ENCODE data around the gene CDH15.
"Not testable (repeated sequence)": the region's sequence is repeated elsewhere in the genome, so short reads cannot be mapped to it uniquely, and the experiment has no call there.

The CDH15 gene

DNA sequence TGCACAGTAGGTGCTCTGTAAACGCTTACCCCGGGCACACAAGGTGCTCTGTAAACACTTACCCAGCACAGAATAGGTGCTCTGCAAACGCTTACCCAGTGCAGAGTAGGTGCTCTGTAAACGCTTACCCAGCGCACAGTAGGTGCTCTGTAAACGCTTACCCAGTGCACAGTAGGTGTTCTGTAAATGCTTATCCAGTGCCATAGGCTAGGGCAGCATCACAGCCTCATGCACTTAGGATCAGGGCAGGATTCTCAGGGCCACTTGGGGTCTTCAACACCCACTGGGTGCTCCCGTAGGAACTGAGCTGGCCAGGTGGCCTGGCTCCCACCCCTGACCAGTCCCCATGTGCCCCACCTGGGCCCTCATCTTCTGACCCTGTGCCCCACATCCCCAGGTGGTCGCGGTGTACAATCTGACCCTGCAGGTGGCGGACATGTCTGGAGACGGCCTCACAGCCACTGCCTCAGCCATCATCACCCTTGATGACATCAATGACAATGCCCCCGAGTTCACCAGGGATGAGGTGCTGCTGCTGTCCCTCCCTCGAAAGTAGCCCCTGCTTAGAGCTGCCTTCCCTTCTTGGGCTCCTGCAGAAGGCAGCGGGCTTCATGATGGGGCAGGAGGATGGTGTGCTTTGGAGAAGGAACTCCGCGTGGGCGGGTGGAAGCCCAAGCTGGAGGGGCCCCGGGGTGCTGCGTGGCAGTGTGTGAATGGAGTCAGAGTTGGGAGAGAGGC lies 15.7 kb downstream of the CDH15 start:
- no peak for DNase-seq (ENCODE audit: low read depth in 2 of 2)

DNA sequence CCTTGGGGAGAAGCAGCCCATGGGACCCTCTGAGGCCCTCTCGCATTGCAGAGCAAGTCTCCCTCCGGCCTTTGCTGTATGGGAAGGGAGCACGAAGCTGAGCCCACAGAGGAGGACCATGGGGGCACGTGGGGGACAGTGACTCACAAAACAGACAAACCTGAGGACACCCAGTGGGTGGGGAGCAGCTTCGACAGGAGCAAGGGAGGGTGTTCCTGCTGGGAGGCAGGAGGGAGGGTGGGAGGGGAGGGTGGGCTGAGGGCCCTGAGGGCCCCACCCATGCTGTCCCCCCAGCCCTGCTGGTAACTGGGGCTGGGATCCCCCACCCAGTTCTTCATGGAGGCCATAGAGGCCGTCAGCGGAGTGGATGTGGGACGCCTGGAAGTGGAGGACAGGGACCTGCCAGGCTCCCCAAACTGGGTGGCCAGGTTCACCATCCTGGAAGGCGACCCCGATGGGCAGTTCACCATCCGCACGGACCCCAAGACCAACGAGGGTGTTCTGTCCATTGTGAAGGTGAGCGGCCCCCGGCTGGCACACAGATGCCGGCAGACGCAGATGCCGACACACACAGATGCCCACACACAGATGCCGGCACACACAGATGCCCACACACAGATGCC lies 16.3 kb downstream of the CDH15 start:
- no peak for DNase-seq (ENCODE audit: low read depth in 2 of 2)

DNA sequence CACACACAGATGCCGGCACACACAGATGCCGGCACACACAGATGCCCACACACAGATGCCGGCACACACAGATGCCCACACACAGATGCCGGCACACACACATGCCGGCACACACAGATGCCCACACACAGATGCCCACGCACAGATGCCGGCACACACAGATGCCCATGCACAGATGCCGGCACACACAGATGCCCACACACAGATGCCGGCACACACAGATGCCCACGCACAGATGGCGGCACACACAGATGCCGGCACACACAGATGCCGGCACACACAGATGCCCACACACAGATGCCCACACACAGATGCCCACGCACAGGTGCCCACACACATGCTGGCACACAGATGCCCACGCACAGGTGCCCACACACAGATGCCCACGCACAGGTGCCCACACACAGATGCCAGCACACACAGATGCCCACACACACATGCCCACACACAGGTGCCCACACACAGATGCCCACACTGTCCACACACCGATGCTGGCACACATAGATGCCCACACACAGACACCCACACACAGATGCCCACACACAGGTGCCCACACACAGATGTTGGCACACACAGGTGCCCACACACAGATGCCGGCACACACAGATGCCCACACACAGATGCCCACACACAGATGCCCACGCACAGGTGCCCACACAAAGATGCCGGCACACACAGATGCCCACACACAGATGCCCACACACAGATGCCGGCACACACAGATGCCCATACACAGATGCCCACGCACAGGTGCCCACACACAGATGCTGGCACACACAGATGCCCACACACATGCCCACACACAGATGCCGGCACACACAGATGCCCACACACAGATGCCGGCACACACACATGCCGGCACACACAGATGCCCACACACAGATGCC lies 17.2 kb downstream of the CDH15 start:
- not testable (repeated sequence) for DNase-seq (ENCODE audit: low read depth in 2 of 2)

DNA sequence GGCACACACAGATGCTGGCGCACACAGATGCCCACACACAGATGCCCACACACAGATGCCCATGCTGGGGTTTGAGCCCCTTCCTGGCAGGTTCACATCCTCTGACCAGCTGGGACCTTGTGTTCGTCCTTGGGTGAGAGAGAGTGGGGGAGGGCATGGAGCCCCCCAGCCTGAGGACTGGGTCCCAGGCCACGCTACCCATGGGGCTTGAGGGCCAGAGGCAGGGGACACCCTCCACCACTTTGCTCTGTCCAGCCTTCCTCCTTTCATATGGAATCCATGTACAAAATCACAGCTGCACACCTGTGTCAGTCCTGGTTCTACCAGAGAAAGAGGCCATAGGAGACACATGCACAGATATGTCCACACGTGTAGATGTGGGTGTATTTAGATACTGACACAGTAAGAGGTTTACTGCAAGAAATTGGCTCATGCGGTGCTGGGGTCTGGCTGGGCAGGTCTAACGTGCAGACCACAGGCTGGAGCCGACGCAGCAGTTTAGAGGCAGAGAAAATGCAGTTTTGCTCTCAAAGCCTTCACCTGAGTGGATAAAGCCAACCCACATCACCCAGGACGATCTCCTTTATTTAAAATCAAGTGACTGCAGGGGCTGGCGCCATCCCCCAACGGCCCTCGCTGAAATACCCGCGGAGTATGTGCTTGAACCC lies 17.9 kb downstream of the CDH15 start:
- DNase-seq (ENCODE audit: low read depth in 2 of 2), result no peak

DNA sequence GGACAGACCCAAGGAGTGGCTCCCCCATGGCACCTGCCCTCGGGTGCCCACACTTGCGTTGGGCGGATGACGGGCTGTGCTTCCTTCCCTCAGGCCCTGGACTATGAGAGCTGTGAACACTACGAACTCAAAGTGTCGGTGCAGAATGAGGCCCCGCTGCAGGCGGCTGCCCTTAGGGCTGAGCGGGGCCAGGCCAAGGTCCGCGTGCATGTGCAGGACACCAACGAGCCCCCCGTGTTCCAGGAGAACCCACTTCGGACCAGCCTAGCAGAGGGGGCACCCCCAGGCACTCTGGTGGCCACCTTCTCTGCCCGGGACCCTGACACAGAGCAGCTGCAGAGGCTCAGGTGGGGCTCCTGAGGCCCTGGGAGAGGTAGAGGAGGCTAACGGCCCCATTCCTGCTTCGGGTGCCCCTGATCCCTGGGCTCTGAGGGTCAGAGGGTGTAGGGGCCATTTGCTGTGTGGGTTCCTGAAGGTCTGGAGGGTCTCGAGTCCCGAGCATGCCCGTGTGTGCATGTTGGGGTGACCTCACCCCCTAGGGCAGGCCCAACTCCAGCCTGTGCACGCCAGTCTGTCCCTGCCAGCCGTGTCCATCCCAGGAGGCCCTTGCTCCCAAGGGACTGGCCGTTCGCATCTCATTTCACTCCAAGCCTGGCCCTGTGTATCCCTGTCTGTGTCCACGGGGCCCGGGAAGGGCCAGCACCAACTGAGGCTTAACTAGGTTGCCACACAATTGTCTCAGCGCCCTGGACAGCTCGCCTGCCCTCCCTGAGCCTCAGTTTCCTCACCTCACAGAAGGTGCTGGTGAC lies 18.8 kb downstream of the CDH15 start:
- DNase-seq (ENCODE audit: low read depth in 2 of 2), result no peak

DNA sequence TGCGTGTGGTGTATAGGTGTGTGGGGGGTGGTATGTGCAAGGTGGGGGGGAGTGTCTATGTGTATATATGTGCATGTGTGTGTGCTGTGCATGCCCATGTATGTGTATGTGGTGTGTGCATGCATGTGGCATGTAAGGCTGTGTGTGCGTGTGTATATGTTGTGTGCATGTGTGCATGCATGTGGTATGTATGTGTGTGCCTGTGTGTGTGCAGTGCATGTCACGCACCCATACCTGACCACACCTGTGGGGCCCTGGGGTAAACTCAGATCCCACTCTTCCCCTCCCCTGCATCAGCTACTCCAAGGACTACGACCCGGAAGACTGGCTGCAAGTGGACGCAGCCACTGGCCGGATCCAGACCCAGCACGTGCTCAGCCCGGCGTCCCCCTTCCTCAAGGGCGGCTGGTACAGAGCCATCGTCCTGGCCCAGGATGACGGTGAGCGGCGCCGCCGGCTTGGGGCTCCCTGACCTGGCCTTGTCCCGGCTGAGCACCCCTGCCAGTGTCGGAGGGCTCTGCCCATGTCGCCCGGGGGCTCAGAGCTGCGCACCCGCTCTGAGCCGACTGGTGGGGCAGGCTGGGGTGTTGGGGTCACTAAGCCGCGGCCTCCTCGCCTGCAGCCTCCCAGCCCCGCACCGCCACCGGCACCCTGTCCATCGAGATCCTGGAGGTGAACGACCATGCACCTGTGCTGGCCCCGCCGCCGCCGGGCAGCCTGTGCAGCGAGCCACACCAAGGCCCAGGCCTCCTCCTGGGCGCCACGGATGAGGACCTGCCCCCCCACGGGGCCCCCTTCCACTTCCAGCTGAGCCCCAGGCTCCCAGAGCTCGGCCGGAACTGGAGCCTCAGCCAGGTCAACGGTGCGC lies 19.7 kb downstream of the CDH15 start:
- no peak for DNase-seq (ENCODE audit: low read depth in 2 of 2)

DNA sequence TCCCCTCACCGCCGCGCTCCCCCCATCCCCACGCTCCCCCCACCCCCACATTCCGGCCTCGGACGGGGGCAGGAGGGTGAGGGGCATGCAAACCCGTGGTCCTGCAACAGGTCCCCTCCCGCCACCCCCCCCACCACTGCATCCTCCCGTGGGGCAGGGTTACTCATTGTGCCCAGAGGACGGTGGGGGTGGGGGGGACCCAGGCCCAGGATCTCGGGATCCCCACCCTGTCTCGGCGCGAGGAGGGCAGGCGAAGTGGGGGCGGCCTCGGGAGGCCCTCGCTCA lies 20.3 kb downstream of the CDH15 start:
- no peak for DNase-seq (ENCODE audit: low read depth in 2 of 2)

DNA sequence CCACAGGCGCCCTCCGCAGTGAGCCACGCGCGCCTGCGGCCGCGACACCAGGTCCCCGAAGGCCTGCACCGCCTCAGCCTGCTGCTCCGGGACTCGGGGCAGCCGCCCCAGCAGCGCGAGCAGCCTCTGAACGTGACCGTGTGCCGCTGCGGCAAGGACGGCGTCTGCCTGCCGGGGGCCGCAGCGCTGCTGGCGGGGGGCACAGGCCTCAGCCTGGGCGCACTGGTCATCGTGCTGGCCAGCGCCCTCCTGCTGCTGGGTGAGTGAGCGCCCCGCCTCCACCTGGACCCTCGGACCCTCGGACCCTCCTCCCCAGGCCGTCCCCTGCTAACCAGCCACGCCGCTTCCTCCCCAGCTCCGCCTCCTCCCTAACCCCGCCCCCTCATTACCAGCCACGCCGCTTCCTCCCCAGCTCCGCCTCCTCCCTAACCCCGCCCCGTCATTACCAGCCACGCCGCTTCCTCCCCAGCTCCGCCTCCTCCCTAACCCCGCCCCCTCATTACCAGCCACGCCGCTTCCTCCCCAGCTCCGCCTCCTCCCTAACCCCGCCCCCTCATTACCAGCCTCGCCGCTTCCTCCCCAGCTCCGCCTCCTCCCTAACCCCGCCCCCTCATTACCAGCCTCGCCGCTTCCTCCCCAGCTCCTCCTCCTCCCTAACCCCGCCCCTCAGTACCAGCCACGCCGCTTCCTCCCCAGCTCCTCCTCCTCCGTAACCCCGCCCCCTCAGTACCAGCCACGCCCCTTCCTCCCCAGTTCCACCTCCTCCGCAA lies 20.8 kb downstream of the CDH15 start:
- peak in 1 of 2 donors; percentile 89 for DNase-seq (ENCODE audit: low read depth in 2 of 2)

DNA sequence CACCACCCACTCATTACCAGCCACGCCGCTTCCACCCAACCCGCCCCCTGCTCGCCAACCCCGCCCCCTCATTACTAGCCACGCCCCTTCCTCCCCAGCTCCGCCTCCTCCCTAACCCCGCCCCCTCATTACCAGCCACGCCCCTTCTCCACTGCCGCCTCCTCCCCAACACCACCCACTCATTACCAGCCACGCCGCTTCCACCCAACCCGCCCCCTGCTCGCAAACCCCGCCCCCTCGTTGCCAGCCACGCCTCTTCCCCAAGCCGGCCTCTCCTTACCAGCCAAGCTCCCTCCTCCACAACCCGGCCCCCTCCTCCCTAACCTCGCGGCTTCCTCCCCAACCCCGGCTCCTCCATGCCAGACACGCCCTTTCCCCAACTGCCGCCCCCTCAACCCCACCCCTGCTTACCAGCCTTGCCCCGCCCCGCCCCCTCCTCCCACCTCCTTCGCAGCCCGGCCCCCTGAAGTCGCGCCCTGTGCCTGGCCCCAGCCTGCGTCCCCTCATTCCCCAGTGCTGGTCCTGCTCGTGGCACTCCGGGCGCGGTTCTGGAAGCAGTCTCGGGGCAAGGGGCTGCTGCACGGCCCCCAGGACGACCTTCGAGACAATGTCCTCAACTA lies 21.5 kb downstream of the CDH15 start:
- DNase-seq (ENCODE audit: low read depth in 2 of 2), result peak; percentile 73 to 84

DNA sequence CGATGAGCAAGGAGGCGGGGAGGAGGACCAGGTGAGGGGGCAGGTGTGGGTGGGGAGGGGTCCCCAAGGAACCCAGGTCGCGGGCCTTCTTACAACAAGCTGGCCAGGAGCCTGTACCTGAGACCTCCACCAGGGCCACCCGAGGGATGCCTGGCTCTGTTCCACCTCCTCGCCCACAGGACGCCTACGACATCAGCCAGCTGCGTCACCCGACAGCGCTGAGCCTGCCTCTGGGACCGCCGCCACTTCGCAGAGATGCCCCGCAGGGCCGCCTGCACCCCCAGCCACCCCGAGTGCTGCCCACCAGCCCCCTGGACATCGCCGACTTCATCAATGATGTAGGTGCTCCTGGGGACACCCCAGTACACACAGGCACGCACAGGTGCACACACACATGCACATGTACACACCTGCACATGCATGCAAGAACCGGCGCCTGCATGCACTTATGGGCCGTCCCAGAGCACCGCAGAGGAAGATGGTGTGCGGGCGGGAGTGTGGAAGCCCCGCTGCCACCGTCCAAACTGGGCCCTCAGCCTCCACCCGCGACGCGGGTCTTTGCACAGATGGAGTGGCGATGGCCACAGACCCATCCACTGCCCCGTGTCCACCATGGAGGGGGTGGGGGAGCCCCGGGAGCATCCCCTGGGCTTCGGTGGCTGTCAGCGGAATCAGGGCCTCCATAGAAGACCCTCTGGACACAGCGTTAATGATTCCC lies 22.2 kb downstream of the CDH15 start:
- DNase-seq (ENCODE audit: low read depth in 2 of 2), result no peak

DNA sequence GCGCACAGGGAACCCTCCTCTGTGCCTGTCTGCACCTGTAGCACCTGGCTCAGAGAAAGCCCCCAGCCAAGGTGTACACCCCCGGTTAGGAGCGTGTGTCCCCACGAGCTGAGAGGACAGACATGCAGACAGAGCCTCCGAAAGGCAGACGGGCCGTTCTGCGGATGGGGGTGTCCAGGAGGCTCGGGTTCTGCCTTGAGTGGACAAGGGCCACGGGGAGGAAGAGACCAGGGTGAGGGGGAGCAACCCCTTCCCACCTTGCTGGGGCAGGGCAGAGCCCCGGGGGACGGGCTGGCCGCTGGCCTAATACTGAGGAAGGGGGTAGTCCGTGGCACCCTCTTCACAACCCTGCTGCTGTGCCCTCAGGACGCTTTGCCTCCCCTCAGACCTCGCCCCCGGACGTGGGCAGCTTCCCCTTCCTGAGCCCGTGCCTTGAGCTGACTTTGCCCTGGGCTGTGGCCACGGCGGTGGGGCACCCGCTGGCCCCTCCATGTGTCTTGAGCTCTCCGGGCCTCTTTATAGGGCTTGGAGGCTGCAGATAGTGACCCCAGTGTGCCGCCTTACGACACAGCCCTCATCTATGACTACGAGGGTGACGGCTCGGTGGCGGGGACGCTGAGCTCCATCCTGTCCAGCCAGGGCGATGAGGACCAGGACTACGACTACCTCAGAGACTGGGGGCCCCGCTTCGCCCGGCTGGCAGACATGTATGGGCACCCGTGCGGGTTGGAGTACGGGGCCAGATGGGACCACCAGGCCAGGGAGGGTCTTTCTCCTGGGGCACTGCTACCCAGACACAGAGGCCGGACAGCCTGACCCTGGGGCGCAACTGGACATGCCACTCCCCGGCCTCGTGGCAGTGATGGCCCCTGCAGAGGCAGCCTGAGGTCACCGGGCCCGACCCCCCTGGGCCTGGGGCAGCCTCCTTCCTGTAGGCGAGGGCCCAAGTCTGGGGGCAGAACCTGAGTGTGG lies 23.1 kb downstream of the CDH15 start:
- no peak for DNase-seq (ENCODE audit: low read depth in 2 of 2)

DNA sequence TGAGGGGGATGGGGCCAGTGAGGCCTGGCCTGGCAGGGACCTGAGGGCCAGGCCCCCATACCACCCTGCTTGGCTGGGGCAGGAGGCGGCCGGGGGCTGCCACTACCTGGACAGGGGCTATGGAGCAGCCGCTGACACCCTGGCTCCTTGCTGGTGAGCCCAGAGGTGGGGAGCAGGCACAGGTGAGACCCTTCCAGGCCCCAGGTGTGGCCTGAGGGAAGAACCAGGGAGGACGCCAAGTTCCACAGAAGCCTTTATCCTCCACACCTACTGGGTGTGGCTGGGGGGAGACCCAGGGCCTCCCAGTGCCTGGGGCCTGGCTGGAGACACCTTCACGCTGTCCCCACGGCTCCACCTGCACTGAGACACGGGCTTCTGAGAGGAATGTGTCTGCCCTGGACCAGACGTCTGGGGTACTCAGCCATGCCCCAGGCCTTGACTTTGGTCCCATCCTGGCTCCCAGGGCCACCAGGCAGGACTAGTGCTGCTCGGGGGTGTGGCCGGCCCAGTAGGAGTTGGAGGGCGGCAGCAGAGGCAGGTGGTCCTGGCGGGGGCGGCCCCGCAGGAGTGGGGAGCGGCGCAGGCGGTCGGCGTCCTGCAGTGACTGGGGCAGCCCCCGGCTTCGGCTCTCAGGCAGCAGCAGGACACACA lies 24.1 kb downstream of the CDH15 start:
- no peak for DNase-seq (ENCODE audit: low read depth in 2 of 2)

DNA sequence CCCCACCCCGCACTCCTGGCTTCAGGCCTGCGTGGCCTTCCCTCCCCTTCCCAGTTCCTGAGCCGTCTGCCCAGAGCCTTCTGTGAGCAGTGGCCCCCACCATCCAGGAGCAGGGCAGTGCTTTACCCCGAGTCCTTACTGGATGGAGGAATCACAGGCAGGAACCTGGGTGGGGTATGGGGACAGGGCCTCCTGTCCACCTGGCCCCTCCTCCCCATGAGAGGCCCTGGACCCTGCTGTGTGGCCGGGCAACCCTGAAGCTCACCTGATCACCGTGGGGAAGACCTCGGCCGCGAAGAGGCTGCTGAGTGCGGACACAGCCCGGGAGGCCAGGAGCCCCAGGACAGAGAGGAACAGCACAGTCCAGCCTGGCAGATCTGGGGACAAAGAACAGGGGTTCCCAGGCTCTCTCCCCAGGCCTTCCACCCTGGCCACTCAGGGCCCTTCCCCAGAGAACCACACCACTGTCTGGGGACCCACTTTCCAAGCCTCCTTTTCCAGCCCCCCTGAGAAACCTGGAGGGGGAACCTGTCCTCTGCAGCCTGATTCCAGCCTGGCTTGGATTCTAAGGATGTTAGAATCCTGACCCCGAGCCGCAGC lies 25.6 kb downstream of the CDH15 start:
- DNase-seq (ENCODE audit: low read depth in 2 of 2), result no peak

DNA sequence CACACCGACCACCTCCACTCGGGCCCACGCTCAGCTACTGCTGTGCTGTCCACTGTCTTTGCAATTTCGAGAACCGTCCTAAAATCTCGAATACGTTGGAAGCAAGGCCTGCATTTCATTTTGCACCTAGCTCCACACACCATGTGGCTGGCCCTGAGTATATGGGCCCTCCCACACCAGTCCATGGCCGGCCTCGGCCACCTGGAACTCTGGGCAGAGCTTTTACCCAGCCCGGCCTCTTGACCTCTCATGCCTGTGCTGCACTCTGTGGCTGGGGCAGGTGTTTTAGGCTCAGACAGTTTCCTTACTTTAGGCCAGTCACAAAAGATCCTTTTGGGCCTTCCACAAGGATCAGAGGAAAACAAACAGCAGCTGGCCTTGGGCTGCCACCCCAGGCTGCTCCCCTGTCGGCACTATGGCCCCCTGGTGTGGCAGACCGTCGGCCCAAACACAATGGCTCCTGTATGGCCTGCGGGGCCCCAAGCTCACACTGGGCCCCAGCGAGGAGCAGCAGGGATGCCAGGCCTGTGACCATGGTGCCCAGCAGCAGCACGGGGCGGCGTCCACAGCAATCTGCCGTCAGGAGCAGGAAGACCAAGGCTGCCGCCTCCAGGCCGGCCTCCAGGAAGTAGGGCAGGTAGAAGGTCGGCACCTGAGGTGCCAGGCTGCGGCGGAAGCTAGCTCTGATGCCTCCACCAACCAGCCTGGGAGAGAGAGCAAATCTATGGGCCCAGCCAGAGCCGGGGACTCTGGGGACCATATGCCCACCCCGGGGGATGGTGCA lies 26.3 kb downstream of the CDH15 start:
- no peak for DNase-seq (ENCODE audit: low read depth in 2 of 2)

DNA sequence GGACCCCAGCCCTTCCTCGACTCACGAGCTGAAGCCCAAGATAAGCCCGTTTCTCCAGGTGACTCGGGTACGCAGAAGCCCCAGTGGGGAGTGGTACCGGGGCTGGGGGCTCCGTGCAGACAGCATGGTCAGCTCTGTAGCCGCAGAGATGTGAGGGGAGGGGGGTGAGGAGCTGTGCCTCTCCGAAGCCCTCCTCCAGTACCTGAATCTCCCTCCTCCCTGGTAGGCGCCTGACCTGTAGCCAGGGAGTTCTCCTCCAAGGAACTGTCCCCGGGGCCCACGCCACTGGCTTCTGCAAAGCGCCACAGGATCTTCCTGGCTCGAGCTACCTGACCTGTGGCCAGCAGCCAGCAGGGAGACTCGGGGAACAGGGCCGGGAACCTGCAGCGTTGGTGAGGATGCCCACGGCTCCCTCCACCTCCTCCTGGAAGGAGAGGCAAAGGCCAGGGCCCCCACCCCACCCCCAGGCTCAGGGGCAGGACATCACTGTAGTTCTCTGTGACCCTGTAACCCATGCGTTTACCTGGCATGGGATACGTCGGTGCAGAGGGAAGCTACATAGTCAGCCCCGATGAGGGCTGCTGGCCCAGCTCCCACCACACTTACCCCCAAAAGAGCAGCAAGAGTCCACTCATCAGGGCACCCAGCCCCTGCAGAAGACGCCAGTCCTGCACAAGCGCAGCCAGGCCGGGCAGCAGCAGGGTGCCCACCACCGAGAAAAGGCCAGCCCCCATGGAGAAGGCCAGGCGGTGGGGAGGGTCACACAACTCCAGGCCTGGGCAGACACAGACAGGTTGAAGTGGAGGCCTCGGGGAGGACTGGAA lies 27.1 kb downstream of the CDH15 start:
- DNase-seq (ENCODE audit: low read depth in 2 of 2), result no peak

All from stimulated activated CD4-positive, alpha-beta T cell treated with anti-CD3 and anti-CD28 coated beads, Interleukin-15, amount 100 ng/mL, for 48 hours (primary cell).